Ramos (cell line): ENCODE measurements around the gene VWF.
"Not testable (repeated sequence)": the region's sequence is repeated elsewhere in the genome, so short reads cannot be mapped to it uniquely, and the experiment has no call there.

Experiments used
- in situ Hi-C: fragments of 300-500 bp; cut with MboI; formaldehyde crosslinking; loops from one replicate; pipeline ENCODE4 v1.14.3; 2022; ENCODE audit warnings: low sequenced_read_pairs; ENCODE audit not compliant: unreplicated experiment

Gene VWF

GRCh38 chr12:6112004-6112403, 12.5 kb downstream of the VWF start:
- in situ Hi-C loops = no loop called here

GRCh38 chr12:6110006-6110405, 14.5 kb downstream of the VWF start:
- in situ Hi-C loops = no loop called here

GRCh38 chr12:6106218-6106617, 18.3 kb downstream of the VWF start:
- in situ Hi-C loops = no loop called here

- in situ Hi-C loops = no loop called here
These were observed 19.6 kb downstream of the VWF start for GRCh38 chr12:6104842-6105241.

GRCh38 chr12:6104027-6104426, 20.4 kb downstream of the VWF start:
- in situ Hi-C loops = no loop called here

GRCh38 chr12:6102021-6102420, 22.4 kb downstream of the VWF start:
- in situ Hi-C loops = not testable (repeated sequence)

- in situ Hi-C loops = no loop called here
These were observed 25.2 kb downstream of the VWF start for GRCh38 chr12:6099316-6099715.

GRCh38 chr12:6097411-6097810, 27.1 kb downstream of the VWF start:
- in situ Hi-C loops = no loop called here

- in situ Hi-C loops = no loop called here
These were observed 27.9 kb downstream of the VWF start for GRCh38 chr12:6096527-6096926.

- in situ Hi-C loops = no loop called here
These were observed 29.2 kb downstream of the VWF start for GRCh38 chr12:6095269-6095668.

GRCh38 chr12:6093764-6094163, 30.7 kb downstream of the VWF start:
- in situ Hi-C loops = no loop called here

GRCh38 chr12:6092784-6093722, 31.4 kb downstream of the VWF start:
- in situ Hi-C loops = no loop called here

GRCh38 chr12:6091786-6092566, 32.5 kb downstream of the VWF start:
- in situ Hi-C loops = no loop called here

- in situ Hi-C loops = no loop called here
These were observed 33.7 kb downstream of the VWF start for GRCh38 chr12:6090803-6091202.

- in situ Hi-C loops = no loop called here
These were observed 35.3 kb downstream of the VWF start for GRCh38 chr12:6088921-6089747.

GRCh38 chr12:6086316-6086715, 38.2 kb downstream of the VWF start:
- in situ Hi-C loops = no loop called here

GRCh38 chr12:6085841-6086240, 38.6 kb downstream of the VWF start:
- in situ Hi-C loops = no loop called here

GRCh38 chr12:6084969-6085450, 39.5 kb downstream of the VWF start:
- in situ Hi-C loops = no loop called here

GRCh38 chr12:6084261-6084968, 40.1 kb downstream of the VWF start:
- in situ Hi-C loops = no loop called here

GRCh38 chr12:6083601-6084000, 40.9 kb downstream of the VWF start:
- in situ Hi-C loops = no loop called here
